Effector memory CD4-positive, alpha-beta T cell (primary cell): ENCODE measurements around the gene ARHGAP4.

Source experiments
- DNase-seq, 3 donors: peaks; one replicate each; pipeline ENCODE4 v3.0.0-alpha.2; 2020
- H3K27ac ChIP-seq: 2 replicates; pipeline ENCODE4 v1.7.0; 2013; ENCODE audit warnings: mild to moderate bottlenecking, low read length, moderate library complexity; ENCODE audit not compliant: insufficient read depth, poor library complexity, severe bottlenecking
- H3K27me3 ChIP-seq: replicated peaks from 2 replicates; pipeline ENCODE4 v1.7.0; 2013; ENCODE audit warnings: mild to moderate bottlenecking, low read length; ENCODE audit not compliant: insufficient read depth, control insufficient read depth, poor library complexity, severe bottlenecking
- H3K36me3 ChIP-seq: 2 replicates; pipeline ENCODE4 v1.7.0; 2013; ENCODE audit warnings: mild to moderate bottlenecking, low read length, moderate library complexity; ENCODE audit not compliant: control insufficient read depth, insufficient read depth
- H3K4me1 ChIP-seq: 2 replicates; pipeline ENCODE4 v1.7.0; 2013; ENCODE audit warnings: low read length, mild to moderate bottlenecking; ENCODE audit not compliant: control insufficient read depth, insufficient read depth, poor library complexity, severe bottlenecking
- H3K4me3 ChIP-seq: 2 replicates; pipeline ENCODE4 v1.7.0; 2013; ENCODE audit warnings: low read length, low read depth, mild to moderate bottlenecking; ENCODE audit not compliant: insufficient read depth, poor library complexity, severe bottlenecking
- H3K9me3 ChIP-seq: 2 replicates; pipeline ENCODE4 v1.7.0; 2013; ENCODE audit warnings: mild to moderate bottlenecking, low read length, moderate library complexity; ENCODE audit not compliant: control insufficient read depth

The ARHGAP4 gene

GRCh38 chrX:153917869-153918268 is 8.2 kb downstream of the ARHGAP4 start:
- Histone ChIP-seq H3K4me3 (no peak overlapping the region), H3K4me1 (peaks cover 14% of the 10 kb centered on the region), H3K27ac (no peak overlapping the region), H3K9me3 (no peaks in the 10 kb centered on the region), H3K27me3 (no peaks in the 10 kb centered on the region), H3K36me3 (peaks cover 29% of the 10 kb centered on the region)
- no peak for DNase-seq

GRCh38 chrX:153913701-153914100 is 12.4 kb downstream of the ARHGAP4 start:
- Histone ChIP-seq H3K27me3 (no peaks in the 10 kb centered on the region), H3K4me3 (no peak overlapping the region), H3K9me3 (no peaks in the 10 kb centered on the region), H3K4me1 (no peaks in the 10 kb centered on the region), H3K36me3 (peaks cover 38% of the 10 kb centered on the region), H3K27ac (no peak overlapping the region)
- DNase-seq = no peak

GRCh38 chrX:153913211-153913610 is 12.9 kb downstream of the ARHGAP4 start:
- Histone ChIP-seq H3K36me3 (peaks cover 36% of the 10 kb centered on the region), H3K4me1 (no peaks in the 10 kb centered on the region), H3K27me3 (no peaks in the 10 kb centered on the region), H3K27ac (no peak overlapping the region), H3K9me3 (no peaks in the 10 kb centered on the region), H3K4me3 (no peak overlapping the region)
- DNase-seq = no peak

- no peaks in the 10 kb centered on the region for H3K27me3 ChIP-seq
- DNase-seq = no peak
- no peak overlapping the region for H3K27ac ChIP-seq
- H3K9me3 ChIP-seq = no peaks in the 10 kb centered on the region
- H3K36me3 ChIP-seq = peaks cover 36% of the 10 kb centered on the region
- no peaks in the 10 kb centered on the region for H3K4me1 ChIP-seq
- H3K4me3 ChIP-seq = no peak overlapping the region
Measured at GRCh38 chrX:153911798-153912197, 14.3 kb downstream of the ARHGAP4 start.

- no peak for DNase-seq
- no peaks in the 10 kb centered on the region for H3K4me1 ChIP-seq
- H3K27me3 ChIP-seq = no peaks in the 10 kb centered on the region
- H3K4me3 ChIP-seq = no peak overlapping the region
- H3K36me3 ChIP-seq = peaks cover 33% of the 10 kb centered on the region
- no peak overlapping the region for H3K27ac ChIP-seq
- no peaks in the 10 kb centered on the region for H3K9me3 ChIP-seq
Measured at GRCh38 chrX:153910446-153910845, 15.6 kb downstream of the ARHGAP4 start.

GRCh38 chrX:153909980-153910360 is 16.1 kb downstream of the ARHGAP4 start:
- Histone ChIP-seq H3K27me3 (no peaks in the 10 kb centered on the region), H3K4me1 (no peaks in the 10 kb centered on the region), H3K9me3 (no peaks in the 10 kb centered on the region), H3K4me3 (no peak overlapping the region), H3K27ac (no peak overlapping the region), H3K36me3 (peaks cover 33% of the 10 kb centered on the region)
- DNase-seq = no peak

GRCh38 chrX:153909024-153909979 is 16.8 kb downstream of the ARHGAP4 start:
- no peak overlapping the region for H3K27ac ChIP-seq
- peaks cover 33% of the 10 kb centered on the region for H3K36me3 ChIP-seq
- DNase-seq = no peak
- H3K4me3 ChIP-seq = no peak overlapping the region
- no peaks in the 10 kb centered on the region for H3K27me3 ChIP-seq
- no peaks in the 10 kb centered on the region for H3K9me3 ChIP-seq
- peaks cover 5% of the 10 kb centered on the region for H3K4me1 ChIP-seq

GRCh38 chrX:153908219-153908860 is 17.7 kb downstream of the ARHGAP4 start:
- no peaks in the 10 kb centered on the region for H3K9me3 ChIP-seq
- DNase-seq = no peak
- no peak overlapping the region for H3K27ac ChIP-seq
- no peaks in the 10 kb centered on the region for H3K27me3 ChIP-seq
- peaks cover 25% of the 10 kb centered on the region for H3K36me3 ChIP-seq
- H3K4me3 ChIP-seq = no peak overlapping the region
- peaks cover 12% of the 10 kb centered on the region for H3K4me1 ChIP-seq

GRCh38 chrX:153907456-153907855 is 18.6 kb downstream of the ARHGAP4 start:
- Histone ChIP-seq H3K4me1 (peaks cover 12% of the 10 kb centered on the region), H3K9me3 (no peaks in the 10 kb centered on the region), H3K4me3 (no peak overlapping the region), H3K27ac (no peak overlapping the region), H3K36me3 (peaks cover 17% of the 10 kb centered on the region), H3K27me3 (no peaks in the 10 kb centered on the region)
- DNase-seq = no peak
